NT2/D1 (cell line): ENCODE results near the gene DEDD.

Source experiments
- SUZ12 ChIP-seq: IDR thresholded peaks from 2 replicates; pipeline ENCODE4 v1.6.1; 2011; ENCODE audit not compliant: insufficient read length, insufficient read depth; ENCODE audit errors: extremely low read depth
- YY1 ChIP-seq: IDR thresholded peaks from 2 replicates; pipeline ENCODE4 v1.6.1; 2011; ENCODE audit not compliant: insufficient read length, insufficient read depth
- ZNF274 ChIP-seq: IDR thresholded peaks from 2 replicates; pipeline ENCODE4 v1.6.1; 2011; ENCODE audit warnings: mild to moderate bottlenecking, low read depth, low read length

DNA sequence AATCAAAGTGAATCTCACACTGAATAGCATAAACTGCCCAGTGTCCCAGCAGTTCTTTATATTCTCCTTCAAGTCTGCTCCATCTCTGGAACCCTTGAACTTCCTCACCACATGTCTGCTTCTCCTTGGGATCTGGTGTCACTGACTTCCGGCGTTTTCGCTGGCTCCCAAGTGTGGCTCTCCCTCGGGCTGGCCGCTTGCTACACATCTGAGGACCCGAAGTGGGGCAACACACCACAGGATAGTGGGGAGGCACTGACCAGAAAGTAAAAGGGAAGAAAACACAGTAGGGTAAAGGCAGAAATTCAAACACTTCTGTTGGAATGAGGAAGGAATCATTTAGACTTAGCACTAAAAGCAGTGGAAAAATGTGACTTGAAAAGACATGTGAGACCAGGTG is 9.5 kb downstream of the DEDD start:
- TF ChIP-seq YY1 (no peak), ZNF274 (no peak), SUZ12 (no peak)
